Loucy (cell line): Measurements from ENCODE around the gene HOXB1.

ENCODE experiments used
- EZH2phosphoT487 ChIP-seq: fragments of 200-600 bp; IDR thresholded peaks from 2 replicates; pipeline ENCODE4 v1.6.1; 2018; ENCODE audit warnings: antibody characterized with exemption, mild to moderate bottlenecking, moderate library complexity, borderline replicate concordance
- TF ChIP-seq, protein P1 (sequence below): fragments of 200-600 bp; sonication (generic); conservative IDR thresholded peaks from 2 replicates; pipeline ENCODE4 v1.5.1; 2014; ENCODE audit warnings: mild to moderate bottlenecking, antibody characterized with exemption, low read length

DNA sequence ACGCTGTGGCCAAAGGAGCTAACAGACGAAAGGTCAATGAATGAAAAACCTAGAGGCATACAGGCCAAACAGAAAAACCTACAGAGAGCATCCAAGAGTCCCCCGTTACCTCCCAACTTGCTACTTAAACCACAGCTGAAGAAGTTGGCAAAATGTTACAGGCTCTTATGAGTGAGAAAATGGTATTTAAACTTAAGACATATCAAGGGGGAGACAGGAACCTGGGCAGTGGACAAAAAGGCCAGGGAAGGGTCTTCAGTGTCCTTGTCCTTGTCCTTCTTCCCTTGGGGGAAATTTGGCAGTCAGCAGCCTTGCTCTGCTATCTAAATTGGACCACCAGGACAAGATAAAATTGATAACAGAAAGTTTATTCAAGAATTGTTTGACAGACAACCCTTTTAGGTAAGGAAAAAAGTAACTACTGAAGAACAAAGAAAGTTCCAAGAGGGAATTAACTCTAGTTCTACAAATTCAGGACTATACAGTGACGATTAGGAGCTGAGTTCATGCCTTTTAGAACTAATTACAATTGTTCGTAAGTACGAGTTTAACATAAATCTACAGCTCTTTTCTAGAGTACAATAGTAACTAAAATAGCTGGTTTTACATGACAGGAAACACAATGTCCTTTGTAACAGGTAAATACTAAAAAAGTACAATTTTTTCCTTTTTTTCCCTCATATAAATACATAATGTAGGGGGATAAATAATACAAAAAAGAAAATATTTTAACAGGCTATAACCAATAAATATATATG is 17.9 kb upstream of the HOXB1 start:
- TF ChIP-seq, protein P1, sequence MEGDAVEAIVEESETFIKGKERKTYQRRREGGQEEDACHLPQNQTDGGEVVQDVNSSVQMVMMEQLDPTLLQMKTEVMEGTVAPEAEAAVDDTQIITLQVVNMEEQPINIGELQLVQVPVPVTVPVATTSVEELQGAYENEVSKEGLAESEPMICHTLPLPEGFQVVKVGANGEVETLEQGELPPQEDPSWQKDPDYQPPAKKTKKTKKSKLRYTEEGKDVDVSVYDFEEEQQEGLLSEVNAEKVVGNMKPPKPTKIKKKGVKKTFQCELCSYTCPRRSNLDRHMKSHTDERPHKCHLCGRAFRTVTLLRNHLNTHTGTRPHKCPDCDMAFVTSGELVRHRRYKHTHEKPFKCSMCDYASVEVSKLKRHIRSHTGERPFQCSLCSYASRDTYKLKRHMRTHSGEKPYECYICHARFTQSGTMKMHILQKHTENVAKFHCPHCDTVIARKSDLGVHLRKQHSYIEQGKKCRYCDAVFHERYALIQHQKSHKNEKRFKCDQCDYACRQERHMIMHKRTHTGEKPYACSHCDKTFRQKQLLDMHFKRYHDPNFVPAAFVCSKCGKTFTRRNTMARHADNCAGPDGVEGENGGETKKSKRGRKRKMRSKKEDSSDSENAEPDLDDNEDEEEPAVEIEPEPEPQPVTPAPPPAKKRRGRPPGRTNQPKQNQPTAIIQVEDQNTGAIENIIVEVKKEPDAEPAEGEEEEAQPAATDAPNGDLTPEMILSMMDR: no peak
- no peak for TF ChIP-seq EZH2phosphoT487
